RWPE2 (cell line): Measurements from ENCODE around the gene RIMS1.
A peak's percentile ranks its signal among the peaks of the same experiment; 100 is the strongest.

Source experiments
- ATAC-seq: fragments of 200-7000 bp; cut with Tn5 transposase; 3 replicates; pipeline ENCODE4 v1.9.1; 2021; ENCODE audit warnings: low read depth
- DNase-seq: peaks from one replicate; pipeline ENCODE4 v3.0.0-alpha.2; 2020; ENCODE audit warnings: low spot score
- H3K27ac ChIP-seq: fragments of 450-650 bp; 2 replicates; pipeline ENCODE4 v1.5.1; 2017; ENCODE audit warnings: mild to moderate bottlenecking; ENCODE audit not compliant: poor library complexity, severe bottlenecking
- H3K27me3 ChIP-seq: fragments of 250-450 bp; sonication (Bioruptor Pico); 2 replicates; pipeline ENCODE4 v1.5.1; 2021; ENCODE audit warnings: mild to moderate bottlenecking, moderate library complexity; ENCODE audit not compliant: insufficient read depth, poor library complexity, severe bottlenecking
- H3K36me3 ChIP-seq: fragments of 250-450 bp; sonication (Bioruptor Pico); 2 replicates; pipeline ENCODE4 v1.5.1; 2020; ENCODE audit warnings: low read depth, mild to moderate bottlenecking, moderate library complexity
- H3K4me1 ChIP-seq: fragments of 250-450 bp; sonication (Bioruptor Pico); 2 replicates; pipeline ENCODE4 v1.5.1; 2021; ENCODE audit warnings: mild to moderate bottlenecking, moderate library complexity; ENCODE audit not compliant: insufficient read depth, poor library complexity, severe bottlenecking
- H3K4me3 ChIP-seq: fragments of 250-450 bp; sonication (Bioruptor Pico); 2 replicates; pipeline ENCODE4 v1.5.1; 2021; ENCODE audit warnings: mild to moderate bottlenecking, moderate library complexity; ENCODE audit not compliant: severe bottlenecking
- H3K9me3 ChIP-seq: fragments of 250-450 bp; sonication (Bioruptor Pico); 2 replicates; pipeline ENCODE4 v1.5.1; 2021; ENCODE audit warnings: mild to moderate bottlenecking, moderate library complexity; ENCODE audit not compliant: severe bottlenecking
- CTCF ChIP-seq: fragments of 450-650 bp; IDR thresholded peaks from one replicate; pipeline ENCODE4 v1.5.1; 2017; ENCODE audit warnings: mild to moderate bottlenecking, moderate library complexity; ENCODE audit not compliant: poor library complexity, severe bottlenecking

RIMS1 gene

GRCh38 chr6:72410769-72411168 lies 524.4 kb downstream of the RIMS1 start:
- no peak for TF ChIP-seq CTCF
- no peak for ATAC-seq

GRCh38 chr6:72411872-72412708 lies 525.7 kb downstream of the RIMS1 start:
- Histone ChIP-seq H3K27me3 (no peaks in the 10 kb centered on the region), H3K36me3 (no peaks in the 10 kb centered on the region), H3K9me3 (no peaks in the 10 kb centered on the region), H3K4me3 (no peak overlapping the region), H3K27ac (no peak overlapping the region), H3K4me1 (no peaks in the 10 kb centered on the region)
- ATAC-seq, result peak; percentile 46; the same call in 2 of the 3 replicates
- no peak for DNase-seq
- TF ChIP-seq CTCF, result peak; percentile 100

More at GRCh38 chr6:72410769-72411168, 524.4 kb downstream of the RIMS1 start:
- no peak overlapping the region for H3K27ac ChIP-seq
- no peaks in the 10 kb centered on the region for H3K4me1 ChIP-seq
- H3K9me3 ChIP-seq, result no peaks in the 10 kb centered on the region
- no peak for DNase-seq
- no peaks in the 10 kb centered on the region for H3K36me3 ChIP-seq
- H3K27me3 ChIP-seq, result no peaks in the 10 kb centered on the region
- H3K4me3 ChIP-seq, result no peak overlapping the region

GRCh38 chr6:72412709-72413044 lies 526.3 kb downstream of the RIMS1 start:
- no peaks in the 10 kb centered on the region for H3K27me3 ChIP-seq
- no peaks in the 10 kb centered on the region for H3K4me1 ChIP-seq
- no peak for TF ChIP-seq CTCF
- no peak for DNase-seq
- H3K4me3 ChIP-seq, result no peak overlapping the region
- no peaks in the 10 kb centered on the region for H3K36me3 ChIP-seq
- no peaks in the 10 kb centered on the region for H3K9me3 ChIP-seq
- H3K27ac ChIP-seq, result no peak overlapping the region
- ATAC-seq, result no peak

GRCh38 chr6:72413884-72414283 lies 527.5 kb downstream of the RIMS1 start:
- Histone ChIP-seq H3K27me3 (no peaks in the 10 kb centered on the region), H3K4me1 (no peaks in the 10 kb centered on the region), H3K9me3 (no peaks in the 10 kb centered on the region), H3K27ac (no peak overlapping the region), H3K36me3 (no peaks in the 10 kb centered on the region), H3K4me3 (no peak overlapping the region)
- TF ChIP-seq CTCF, result no peak
- ATAC-seq, result no peak
- DNase-seq, result no peak

GRCh38 chr6:72414657-72415056 lies 528.3 kb downstream of the RIMS1 start:
- no peaks in the 10 kb centered on the region for H3K4me1 ChIP-seq
- ATAC-seq, result no peak
- H3K27me3 ChIP-seq, result no peaks in the 10 kb centered on the region
- no peak for TF ChIP-seq CTCF
- H3K9me3 ChIP-seq, result no peaks in the 10 kb centered on the region
- no peak for DNase-seq
- H3K27ac ChIP-seq, result no peak overlapping the region
- H3K36me3 ChIP-seq, result no peaks in the 10 kb centered on the region
- no peak overlapping the region for H3K4me3 ChIP-seq
